Germinal center (tissue), 1 donor: ENCODE measurements around the gene FATE1.
"Not testable (repeated sequence)": the region's sequence is repeated elsewhere in the genome, so short reads cannot be mapped to it uniquely, and the experiment has no call there.

Source experiments
- DNase-seq: peaks from one replicate; pipeline ENCODE4 v3.0.0; 2012; ENCODE audit warnings: mixed read lengths, low spot score

FATE1 gene, protein sequence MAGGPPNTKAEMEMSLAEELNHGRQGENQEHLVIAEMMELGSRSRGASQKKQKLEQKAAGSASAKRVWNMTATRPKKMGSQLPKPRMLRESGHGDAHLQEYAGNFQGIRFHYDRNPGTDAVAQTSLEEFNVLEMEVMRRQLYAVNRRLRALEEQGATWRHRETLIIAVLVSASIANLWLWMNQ

DNA sequence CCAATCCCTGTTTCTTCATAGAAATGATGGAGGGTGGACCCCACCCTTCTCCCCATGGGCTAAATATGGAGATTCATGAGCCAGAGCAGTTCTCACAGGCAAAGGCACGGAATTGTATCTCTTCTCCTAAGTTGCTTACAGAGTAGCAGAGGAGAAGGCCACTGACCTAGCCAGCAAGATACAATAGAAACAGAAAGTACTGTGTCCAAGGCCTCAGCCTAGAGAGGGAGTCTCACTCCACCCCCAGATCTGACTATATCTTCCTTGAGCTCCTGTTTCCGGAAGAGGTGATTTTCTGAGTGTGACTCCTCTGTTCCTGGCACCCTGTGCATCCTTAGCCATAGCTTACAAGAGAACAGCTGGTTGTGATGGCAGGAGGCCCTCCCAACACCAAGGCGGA, at the start of gene FATE1:
Gene FATE1, plus strand, starts transcription at position 284 of the 400 bp plus-strand sequence. Its CDS starts 85 bp downstream, at position 369.
- DNase-seq: no peak

DNA sequence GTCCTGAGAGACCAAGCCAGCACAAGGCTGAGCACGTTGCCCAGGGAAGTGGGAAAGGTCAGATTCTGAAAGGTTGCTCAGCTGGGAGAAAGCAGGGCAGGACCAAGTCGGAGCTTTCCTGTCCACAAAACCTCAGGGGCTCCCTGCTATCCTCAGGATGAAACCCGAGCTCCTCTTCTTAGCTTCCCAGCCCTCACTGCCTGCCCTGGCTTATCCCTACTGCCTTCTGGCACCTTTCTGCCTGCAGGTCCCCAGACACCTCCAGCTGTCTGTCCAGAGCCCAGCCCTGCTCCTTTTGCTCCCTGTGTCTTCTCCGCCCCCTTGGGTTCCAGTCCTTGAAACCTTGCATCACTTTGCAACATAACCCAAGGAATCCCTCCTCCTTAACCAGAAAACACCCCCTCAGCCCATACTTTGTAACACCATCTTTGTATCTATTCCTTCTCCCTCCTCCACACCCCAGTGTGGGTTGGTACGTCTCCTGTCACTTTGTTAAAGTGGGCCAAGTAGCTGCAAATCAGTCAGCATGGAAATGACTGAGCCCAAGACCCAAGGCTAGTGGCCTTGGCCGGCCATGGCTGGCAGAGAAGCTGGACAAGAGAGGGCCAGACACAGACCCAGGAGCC, 40.6 kb upstream of the FATE1 start:
- no peak for DNase-seq

DNA sequence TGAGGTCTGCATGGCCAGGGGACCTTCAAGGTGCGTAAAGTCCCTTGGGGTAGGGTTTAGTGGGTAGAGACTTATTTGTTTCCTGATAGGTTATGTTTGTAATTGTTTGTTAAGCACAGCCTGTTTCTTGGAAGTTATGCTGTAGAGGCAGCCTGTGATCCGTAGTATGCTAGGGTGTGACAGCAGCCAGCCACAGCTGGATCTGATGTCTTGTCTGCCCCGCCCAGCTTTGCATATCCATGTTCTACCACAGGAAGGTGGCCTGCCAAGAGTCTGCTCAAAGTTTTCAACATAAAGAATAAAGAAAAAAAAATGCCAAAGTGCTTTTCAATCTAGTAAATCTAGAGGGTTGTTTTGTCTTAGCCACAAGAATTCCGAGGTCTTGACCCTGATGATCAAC, 39.6 kb upstream of the FATE1 start:
- no peak for DNase-seq

DNA sequence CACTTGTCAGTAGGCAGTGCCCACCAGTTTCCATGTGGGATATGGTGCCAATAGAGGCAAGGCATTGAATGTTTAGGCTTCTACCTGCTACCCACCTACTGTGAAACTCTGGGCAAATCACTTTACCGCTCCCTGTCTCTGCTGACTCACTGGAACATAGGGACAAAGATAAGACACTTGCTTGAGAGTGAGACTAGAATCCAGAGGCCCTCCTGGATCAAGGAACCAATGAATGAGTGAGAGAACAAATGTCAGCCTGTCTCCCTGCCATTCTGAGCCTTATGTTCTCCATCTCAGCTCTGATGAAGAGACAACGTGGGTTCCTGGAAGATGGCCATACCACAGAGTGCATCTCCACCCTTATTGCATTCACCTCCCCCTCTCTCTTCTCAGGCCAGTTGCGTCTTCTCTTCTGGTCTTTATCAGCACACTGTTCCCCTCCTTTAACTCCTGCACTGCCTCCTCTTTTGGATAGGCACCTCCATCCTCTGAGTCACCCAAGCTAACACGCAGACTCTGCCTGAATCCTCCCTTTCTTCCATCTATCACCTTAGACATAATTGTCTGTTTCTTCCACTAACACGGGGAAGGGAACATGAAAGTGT, 35.9 kb upstream of the FATE1 start:
- no peak for DNase-seq

DNA sequence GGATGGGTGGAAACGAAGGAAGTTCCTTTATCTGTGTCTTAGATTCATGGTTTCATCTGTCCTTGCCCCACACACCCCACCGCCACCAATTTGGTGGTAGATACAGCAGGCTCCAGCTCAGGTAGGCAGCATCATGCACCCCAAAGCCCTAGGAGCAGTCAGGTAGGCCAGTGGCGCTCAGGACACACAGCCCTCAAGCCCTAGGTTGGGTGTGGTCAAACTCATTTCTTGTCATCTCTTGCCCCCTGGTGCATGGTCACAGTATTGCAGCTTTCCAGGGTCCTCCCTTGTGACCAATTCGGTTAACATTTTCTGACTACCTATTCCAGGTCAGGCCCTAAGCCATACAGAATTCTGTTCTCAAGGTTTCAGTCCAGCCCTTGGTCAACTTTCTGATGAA, 35.0 kb upstream of the FATE1 start:
- DNase-seq: peak; percentile 20

DNA sequence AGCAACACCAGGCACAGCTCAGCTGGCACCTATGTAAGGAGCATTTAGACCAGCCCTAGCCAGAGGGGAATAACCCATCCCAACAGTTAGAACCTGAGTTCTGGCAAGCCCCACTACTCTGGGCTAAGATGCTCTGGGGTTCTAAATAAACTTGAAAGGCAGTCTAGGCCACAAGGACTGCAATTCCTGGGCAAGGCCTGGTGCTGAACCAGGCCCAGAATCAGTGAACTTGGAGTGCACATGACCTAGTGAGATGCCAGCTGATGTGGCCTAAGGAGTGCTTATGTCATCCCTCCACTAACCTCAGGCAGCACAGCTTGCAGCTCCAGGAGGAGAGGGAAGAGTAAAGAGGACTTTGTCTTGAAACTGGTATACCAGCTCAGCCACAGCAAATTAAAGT, 28.2 kb upstream of the FATE1 start:
- no peak for DNase-seq

DNA sequence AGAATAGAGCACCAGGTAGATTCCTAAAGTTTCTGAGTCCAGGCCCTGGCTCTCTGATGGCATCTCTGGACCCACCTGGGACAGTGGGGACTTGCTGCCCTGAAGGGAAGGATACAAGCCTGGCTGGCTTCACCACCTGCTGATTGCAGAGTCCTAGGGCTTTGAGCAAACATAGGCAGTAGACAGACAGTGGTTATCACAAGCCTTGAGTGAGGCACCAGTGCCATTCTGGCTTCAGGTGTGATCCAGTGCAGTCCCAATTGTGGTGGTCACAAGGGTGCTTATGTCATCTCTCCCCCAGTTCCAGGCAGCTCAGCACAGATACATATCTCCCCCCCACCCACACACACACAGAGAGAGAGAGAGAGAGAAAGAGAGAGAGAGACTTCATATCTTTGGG, 27.1 kb upstream of the FATE1 start:
- no peak for DNase-seq

DNA sequence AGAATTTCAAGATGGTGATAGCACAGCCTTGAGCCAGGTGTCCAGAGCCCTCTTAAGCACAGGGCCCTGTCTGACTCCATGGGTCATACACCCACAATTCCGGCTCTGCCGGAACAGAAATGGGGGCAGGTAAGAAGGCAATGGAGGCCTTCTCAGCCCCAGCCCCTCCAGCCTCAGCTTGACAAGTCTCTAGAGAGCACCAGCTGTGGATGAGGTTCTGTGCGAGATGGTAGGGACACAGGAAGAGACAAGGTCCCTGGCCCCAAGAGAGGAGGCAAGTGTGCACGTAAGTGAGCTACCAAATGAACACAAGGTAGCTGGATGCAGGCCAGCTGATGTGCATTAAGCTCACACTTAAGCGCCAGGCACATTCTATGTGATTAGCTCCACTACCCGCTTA, 23.0 kb upstream of the FATE1 start:
- no peak for DNase-seq

DNA sequence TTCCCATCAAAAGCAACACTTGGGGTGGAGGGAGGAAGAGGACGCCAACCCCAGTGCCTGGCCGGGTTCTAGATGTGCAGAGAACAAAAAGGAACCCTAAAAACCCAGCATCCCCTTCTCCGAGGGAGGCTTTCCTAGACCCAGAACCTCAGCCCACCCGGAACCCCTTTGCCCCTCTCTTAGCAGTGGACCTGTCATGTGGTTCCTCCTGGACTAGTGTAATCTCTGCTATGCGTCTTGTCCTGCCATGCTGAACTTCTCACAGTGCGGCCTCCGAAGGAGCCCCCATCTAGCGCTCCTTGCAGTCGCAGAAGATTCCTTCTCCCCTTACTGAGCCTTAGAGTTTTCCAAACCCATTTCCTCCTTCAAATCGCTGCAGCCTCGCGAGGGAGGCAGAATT, 21.7 kb upstream of the FATE1 start:
- DNase-seq: no peak

GRCh38 chrX:151694661-151695582, 20.9 kb upstream of the FATE1 start, which contains the start of gene PRRG3:
TSS of gene PRRG3 (plus strand) at chrX:151695458. CDS start at chrX:151698815, 3,357 bp downstream.
- no peak for DNase-seq

GRCh38 chrX:151695583-151696340, 20.1 kb upstream of the FATE1 start:
- DNase-seq: no peak

GRCh38 chrX:151697082-151697481, 18.8 kb upstream of the FATE1 start:
- DNase-seq: not testable (repeated sequence)

- DNase-seq: no peak
Measured at GRCh38 chrX:151697522-151697921, 18.3 kb upstream of the FATE1 start.

GRCh38 chrX:151698485-151698884, 17.4 kb upstream of the FATE1 start:
- no peak for DNase-seq

DNA sequence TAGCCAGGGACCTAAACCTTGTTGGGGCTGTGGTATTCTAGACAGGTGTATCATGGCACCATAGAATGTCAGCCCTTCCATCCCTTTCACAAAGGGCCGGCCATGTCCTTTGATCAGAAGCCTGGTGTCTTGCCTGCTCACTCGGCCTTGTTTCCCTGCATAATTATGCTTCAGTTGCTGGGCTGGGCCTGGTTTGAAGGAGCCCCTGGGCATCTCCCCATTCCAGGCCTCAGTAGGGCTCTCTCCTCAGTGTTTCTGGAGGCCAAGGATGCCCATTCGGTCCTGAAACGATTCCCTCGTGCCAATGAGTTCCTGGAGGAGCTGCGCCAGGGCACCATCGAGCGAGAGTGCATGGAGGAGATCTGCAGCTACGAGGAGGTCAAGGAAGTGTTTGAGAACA, 16.1 kb upstream of the FATE1 start:
- DNase-seq: no peak

GRCh38 chrX:151700581-151700980, 15.3 kb upstream of the FATE1 start:
- no peak for DNase-seq

DNA sequence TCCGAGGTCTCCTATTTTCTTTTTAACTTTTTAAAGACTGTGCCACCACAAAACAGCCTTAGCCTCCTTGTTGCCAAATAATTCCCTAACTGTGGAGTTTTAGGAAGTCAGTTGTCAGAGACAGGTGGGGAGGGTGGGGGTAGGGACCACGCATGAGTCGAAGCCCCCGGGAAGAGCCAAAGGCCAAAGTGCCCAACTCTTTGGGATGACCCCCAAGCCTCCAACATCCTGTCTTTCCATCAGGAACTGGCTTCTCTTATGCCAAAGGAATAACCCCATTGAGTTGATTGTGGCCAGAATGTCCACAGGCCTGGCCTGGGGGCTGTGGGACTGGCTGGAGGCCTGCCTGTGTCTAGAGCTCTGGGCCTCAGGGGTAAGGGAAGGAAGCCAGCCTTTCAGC, 14.8 kb upstream of the FATE1 start:
- no peak for DNase-seq

- no peak for DNase-seq
Measured at GRCh38 chrX:151701531-151701930, 14.3 kb upstream of the FATE1 start.

GRCh38 chrX:151702026-151702714, 13.7 kb upstream of the FATE1 start:
- no peak for DNase-seq

- DNase-seq: no peak
Measured at GRCh38 chrX:151702741-151703340, 13.0 kb upstream of the FATE1 start.

GRCh38 chrX:151703487-151703886, 12.3 kb upstream of the FATE1 start:
- no peak for DNase-seq
